Activated CD4-positive, alpha-beta T cell treated with anti-CD3 and anti-CD28 coated beads, Interleukin-2, amount 50 U/mL, for 16 hours (primary cell): ENCODE results near the gene NUBP1.
A peak's percentile ranks its signal among the peaks of the same experiment; 100 is the strongest.

Source experiments
- DNase-seq: peaks from one replicate; pipeline ENCODE4 v3.0.0-alpha.2; 2020

The NUBP1 gene

GRCh38 chr16:10808850-10809249, 65.2 kb downstream of the NUBP1 start:
- DNase-seq: no peak

- DNase-seq: no peak
Measured at GRCh38 chr16:10809706-10810105, 66.1 kb downstream of the NUBP1 start.

DNA sequence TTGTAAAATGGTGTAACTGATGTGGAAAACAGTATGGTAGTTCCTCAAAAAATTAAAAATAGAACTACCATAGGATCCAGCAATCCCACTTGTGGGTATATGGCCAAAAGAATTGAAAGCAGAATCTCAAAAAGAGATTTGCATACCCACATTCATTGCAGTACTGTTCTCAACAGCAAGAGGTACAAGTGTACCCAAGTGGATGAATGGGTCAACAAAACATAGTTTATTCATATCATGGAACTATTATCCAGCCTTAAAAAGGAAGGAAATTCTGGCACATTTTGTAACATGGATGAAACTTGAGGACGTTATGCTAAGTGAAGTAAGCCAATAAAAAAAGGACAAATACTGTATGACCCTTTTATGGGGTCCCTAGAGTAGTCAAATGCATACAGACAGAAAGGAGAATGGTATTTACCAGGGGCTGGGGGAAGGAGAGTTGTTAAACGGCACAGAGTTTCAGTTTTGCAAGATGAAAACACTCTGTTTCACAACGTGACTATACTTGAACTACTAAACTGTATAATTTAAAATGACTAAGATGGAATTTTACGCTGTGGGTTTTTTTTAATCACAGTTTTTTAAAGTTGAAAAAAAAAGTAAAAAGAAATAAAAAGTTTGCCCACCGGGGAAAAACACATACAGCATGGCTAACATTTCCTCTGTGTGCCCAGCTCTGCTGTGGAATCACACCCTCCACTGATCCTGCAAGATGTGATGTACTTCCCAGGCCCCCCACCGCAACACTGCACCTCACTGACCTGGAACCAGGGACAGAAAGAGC, 68.9 kb downstream of the NUBP1 start:
- peak; percentile 78 for DNase-seq

- no peak for DNase-seq
Measured at GRCh38 chr16:10813099-10813455, 69.4 kb downstream of the NUBP1 start.

DNA sequence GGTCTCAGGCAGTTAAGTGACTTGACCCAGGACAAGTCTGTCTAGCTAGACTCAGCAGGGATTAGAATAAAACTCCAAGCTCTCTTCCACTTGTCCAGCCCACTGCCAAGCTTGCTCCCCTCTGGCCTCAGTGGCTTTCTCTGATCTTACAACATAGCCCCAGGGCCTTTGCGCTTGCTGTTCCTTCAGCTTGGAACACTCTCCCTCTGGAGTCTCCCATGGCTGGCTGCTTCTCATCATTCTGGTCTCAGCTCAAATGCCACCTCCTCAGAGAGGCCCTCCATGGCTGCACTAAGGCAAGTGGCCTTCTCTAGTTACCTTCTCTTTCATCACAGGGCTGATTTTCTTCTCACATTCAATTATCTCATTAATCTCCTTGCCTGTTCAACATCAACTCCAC, 73.9 kb downstream of the NUBP1 start:
- no peak for DNase-seq

DNA sequence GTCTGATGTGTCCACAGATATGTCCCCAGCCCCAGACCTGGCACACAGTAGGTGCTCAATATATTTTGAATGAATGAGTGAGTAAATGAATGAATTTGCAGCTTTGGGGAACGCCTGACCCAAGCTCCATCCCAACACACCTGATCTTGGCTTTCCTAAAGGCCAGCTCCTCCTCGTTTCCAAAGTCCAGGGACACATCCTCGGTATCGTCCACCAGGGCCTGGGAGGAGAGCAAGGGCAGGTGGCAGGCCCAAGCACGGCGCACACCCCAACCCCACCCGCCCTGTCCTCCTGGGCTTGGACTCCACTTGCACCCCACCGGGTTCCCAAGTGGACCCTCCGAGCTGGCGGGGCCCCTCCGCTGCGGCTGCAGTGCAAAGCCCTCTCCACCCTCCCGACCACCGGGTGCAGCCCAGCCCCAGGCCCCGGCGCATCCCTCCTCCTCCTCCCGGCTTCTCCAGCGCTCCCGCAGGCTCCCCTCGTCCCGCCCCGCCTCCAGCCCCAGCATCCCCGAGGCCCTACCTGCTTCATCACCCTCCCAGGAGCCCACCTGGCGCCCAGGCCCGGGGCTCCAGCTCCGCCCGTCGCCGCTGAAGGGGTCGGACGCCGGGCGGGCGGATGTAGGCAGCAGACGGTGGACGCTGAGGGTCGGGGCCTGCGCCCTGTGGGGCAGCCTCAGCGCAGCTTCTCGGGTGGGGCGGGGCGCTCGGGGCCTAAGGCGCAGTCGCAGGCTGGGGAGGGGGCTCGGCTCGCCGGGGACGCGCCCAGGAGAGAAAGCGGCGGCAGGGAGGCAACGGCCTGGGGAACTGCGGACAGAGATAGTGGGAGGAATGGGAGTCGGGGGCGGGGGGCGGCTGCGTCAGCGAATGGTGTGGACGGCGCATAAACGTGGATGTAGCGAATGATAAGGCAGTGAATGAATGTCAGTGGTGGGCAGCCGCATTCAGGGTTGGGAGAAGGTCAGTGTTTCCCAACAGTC, 74.6 kb downstream of the NUBP1 start, which contains the start of gene TVP23A:
Gene TVP23A, minus strand, starts transcription at position 832 of the 979 bp plus-strand sequence. Its CDS starts 301 bp downstream, at position 531.
- DNase-seq: no peak
